ENCODE measurements around the gene FUNDC2. TPM values are rescaled to one million over a fixed set of nuclear protein-coding genes. Genes with fewer than 3 reads are reported as not detected.

The FUNDC2 gene
- total and polyA plus RNA-seq, 2 donors (not counting 3 experiments of a cell fraction or from before 2014, with no cell fraction given): 53.3 to 65.6 TPM

- POLR2A ChIA-PET: no interaction called here
Observed at GRCh38 chrX:155086202-155086840, 59.7 kb downstream of the FUNDC2 start.

More at GRCh38 chrX:155086202-155086840, 59.7 kb downstream of the FUNDC2 start:
- Histone ChIP-seq H3K27me3 (ENCODE audit: control insufficient read depth in 2 of 2, insufficient read depth in 2 of 2, low read length in 2 of 2) (no peaks in the 10 kb centered on the region), H3K36me3 (ENCODE audit: control insufficient read depth in 2 of 2, extremely low read depth in 1 of 2, insufficient read depth in 2 of 2, low read length in 2 of 2) (peaks cover 0 to 2% of the 10 kb centered on the region in 2 experiments), H2AFZ (ENCODE audit: low read depth, low read length) (no peak overlapping the region), H3K9me3 (replicated peaks; ENCODE audit: control insufficient read depth, insufficient read depth, low read length) (no peaks in the 10 kb centered on the region), H3K9ac (replicated peaks; ENCODE audit: extremely low read depth, insufficient read depth, low read length) (no peak overlapping the region), H3K4me3 (replicated peaks in 1 of 3; ENCODE audit: insufficient read depth in 1 of 3, low read depth in 1 of 3, low read length in 3 of 3) (no peak overlapping the region), H3K4me1 (ENCODE audit: control insufficient read depth, extremely low read depth, insufficient read depth, low read length) (peaks cover 4% of the 10 kb centered on the region), H3K9me1 (replicated peaks; ENCODE audit: control insufficient read depth, extremely low read depth, insufficient read depth, low read length) (no peaks in the 10 kb centered on the region), H3K4me2 (ENCODE audit: insufficient read depth, low read length) (no peak overlapping the region), H3K27ac (ENCODE audit: insufficient read depth, low read depth, low read length) (no peak overlapping the region), H3K79me2 (ENCODE audit: control insufficient read depth, insufficient read depth, low read length) (no peaks in the 10 kb centered on the region), H4K20me1 (replicated peaks; ENCODE audit: control insufficient read depth, extremely low read depth, insufficient read depth, low read length) (no peaks in the 10 kb centered on the region)
- no TSS peak for BruUV-seq (replicated peaks)
- CTCF ChIA-PET: interaction anchor here (0.6 to 1.5 kb wide), 4 partner anchors 16 to 168 kb away, joined by 3 to 8 read pairs (median 3); no protein-coding TSS in a partner anchor
- dilution Hi-C loops (cut with MboI; ENCODE audit: extremely low pct_ligation_motif_present, low sequenced_read_pairs) (no loop called here), intact Hi-C loops (cut with micrococcal nuclease) (loop anchor here (1.0 kb wide), 1 partner anchor 15 kb away; the partner anchor contains the start of genes BRCC3, CMC4 and MTCP1)
- FAIRE-seq (peak; percentile 4), DNase-seq (ENCODE audit: low read depth, low spot score) (no peak)
- TF ChIP-seq, protein P1, sequence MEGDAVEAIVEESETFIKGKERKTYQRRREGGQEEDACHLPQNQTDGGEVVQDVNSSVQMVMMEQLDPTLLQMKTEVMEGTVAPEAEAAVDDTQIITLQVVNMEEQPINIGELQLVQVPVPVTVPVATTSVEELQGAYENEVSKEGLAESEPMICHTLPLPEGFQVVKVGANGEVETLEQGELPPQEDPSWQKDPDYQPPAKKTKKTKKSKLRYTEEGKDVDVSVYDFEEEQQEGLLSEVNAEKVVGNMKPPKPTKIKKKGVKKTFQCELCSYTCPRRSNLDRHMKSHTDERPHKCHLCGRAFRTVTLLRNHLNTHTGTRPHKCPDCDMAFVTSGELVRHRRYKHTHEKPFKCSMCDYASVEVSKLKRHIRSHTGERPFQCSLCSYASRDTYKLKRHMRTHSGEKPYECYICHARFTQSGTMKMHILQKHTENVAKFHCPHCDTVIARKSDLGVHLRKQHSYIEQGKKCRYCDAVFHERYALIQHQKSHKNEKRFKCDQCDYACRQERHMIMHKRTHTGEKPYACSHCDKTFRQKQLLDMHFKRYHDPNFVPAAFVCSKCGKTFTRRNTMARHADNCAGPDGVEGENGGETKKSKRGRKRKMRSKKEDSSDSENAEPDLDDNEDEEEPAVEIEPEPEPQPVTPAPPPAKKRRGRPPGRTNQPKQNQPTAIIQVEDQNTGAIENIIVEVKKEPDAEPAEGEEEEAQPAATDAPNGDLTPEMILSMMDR (IDR thresholded peaks at IDR 0.05; ENCODE audit: extremely low read depth in 1 of 2, insufficient read depth in 1 of 2, low read depth in 1 of 2, low read length in 2 of 2): peak in 1 of 2 donors; percentile 33
- no peak for TF ChIP-seq EZH2 (IDR thresholded peaks at IDR 0.05; ENCODE audit: borderline replicate concordance, low read depth, low read length, severe bottlenecking)

Measured in endothelial cell of umbilical vein (primary cell).